Measurements from ENCODE around the gene OPCML. TPM values are rescaled to one million over a fixed set of nuclear protein-coding genes. Genes with fewer than 3 reads are reported as not detected.

Gene OPCML
- total and polyA plus RNA-seq, 2 of the 13 experiments (the other 11 are each of a cell fraction or from before 2014, with no cell fraction given) = not detected

- no CpG with 5 or more reads among the region's 3 CpGs for WGBS (ENCODE audit: low lambda C conversion rate)
- Histone ChIP-seq H3K9me3 (ENCODE audit: low read length) (no peaks in the 10 kb centered on the region), H3K27me3 (ENCODE audit: control insufficient read depth in 1 of 2, insufficient read depth in 2 of 2, low read length in 2 of 2) (peaks cover 0 to 18% of the 10 kb centered on the region in 2 experiments; a peak in 3 of 5 replicates), H3K4me3 (replicated peaks in 1 of 3; ENCODE audit: insufficient read depth in 1 of 3, low read depth in 2 of 3, low read length in 3 of 3) (no peak overlapping the region), H3K27ac (ENCODE audit: extremely low read length, insufficient read depth, low read length) (no peak overlapping the region), H2AFZ (ENCODE audit: low read length) (no peak overlapping the region), H3K9ac (ENCODE audit: insufficient read depth, low read depth, low read length) (no peak overlapping the region), H3K4me1 (ENCODE audit: insufficient read depth, low read length) (no peaks in the 10 kb centered on the region), H3K4me2 (ENCODE audit: low read depth, low read length) (no peak overlapping the region), H3K79me2 (ENCODE audit: insufficient read depth, low read length) (no peaks in the 10 kb centered on the region), H3K36me3 (replicated peaks in 1 of 2; ENCODE audit: control insufficient read depth in 1 of 2, insufficient read depth in 2 of 2, low read length in 2 of 2) (no peaks in the 10 kb centered on the region), H4K20me1 (ENCODE audit: insufficient read depth, low read length) (no peaks in the 10 kb centered on the region)
- in situ Hi-C loops (cut with HindIII; ENCODE audit: extremely low pct_ligation_motif_present, low pct_unique_long_range_greater_than_20kb) (no loop called here), intact Hi-C loops (cut with micrococcal nuclease; ENCODE audit: unreplicated experiment) (no loop called here)
- BruUV-seq (replicated peaks) = no TSS peak
- ATAC-seq (no peak), FAIRE-seq (no peak), DNase-seq (ENCODE audit: low spot score) (no peak)
- TF ChIP-seq SOX5 (CRISPR knock-in tag; IDR thresholded peaks at IDR 0.05; ENCODE audit: borderline replicate concordance) = no peak
- TF ChIP-seq MYC (CRISPR knock-in tag; IDR thresholded peaks at IDR 0.05; ENCODE audit: borderline replicate concordance) = no peak
- TF ChIP-seq PREB (CRISPR knock-in tag; IDR thresholded peaks at IDR 0.05) = no peak
- no peak for TF ChIP-seq ZNF772 (CRISPR knock-in tag; IDR thresholded peaks at IDR 0.05)
- TF ChIP-seq DNMT1 (CRISPR knock-in tag; IDR thresholded peaks at IDR 0.05) = no peak
- no peak for TF ChIP-seq TOE1 (CRISPR knock-in tag; IDR thresholded peaks at IDR 0.05)
- ChIA-PET POLR2A (no interaction called here), CTCF (ENCODE audit: low intra/inter-chr PET ratio, low total read pairs) (no interaction called here)
Observed at GRCh38 chr11:133526790-133527189, 5.5 kb downstream of the OPCML start.

- Histone ChIP-seq H4K20me1 (ENCODE audit: insufficient read depth, low read length) (no peaks in the 10 kb centered on the region), H3K27me3 (ENCODE audit: control insufficient read depth in 1 of 2, insufficient read depth in 2 of 2, low read length in 2 of 2) (peaks cover 0 to 11% of the 10 kb centered on the region in 2 experiments; a peak in 2 of 5 replicates), H3K4me2 (ENCODE audit: low read depth, low read length) (no peak overlapping the region), H3K79me2 (ENCODE audit: insufficient read depth, low read length) (no peaks in the 10 kb centered on the region), H2AFZ (ENCODE audit: low read length) (no peak overlapping the region), H3K4me3 (replicated peaks in 1 of 3; ENCODE audit: insufficient read depth in 1 of 3, low read depth in 2 of 3, low read length in 3 of 3) (no peak overlapping the region), H3K36me3 (replicated peaks in 1 of 2; ENCODE audit: control insufficient read depth in 1 of 2, insufficient read depth in 2 of 2, low read length in 2 of 2) (no peaks in the 10 kb centered on the region), H3K9me3 (ENCODE audit: low read length) (no peaks in the 10 kb centered on the region), H3K9ac (ENCODE audit: insufficient read depth, low read depth, low read length) (no peak overlapping the region), H3K27ac (ENCODE audit: extremely low read length, insufficient read depth, low read length) (no peak overlapping the region), H3K4me1 (ENCODE audit: insufficient read depth, low read length) (peaks cover 4% of the 10 kb centered on the region)
- in situ Hi-C loops (cut with HindIII; ENCODE audit: extremely low pct_ligation_motif_present, low pct_unique_long_range_greater_than_20kb) = no loop called here
- ATAC-seq = no peak
- BruUV-seq (replicated peaks) = no TSS peak
- intact Hi-C loops (cut with micrococcal nuclease; ENCODE audit: unreplicated experiment) = no loop called here
- no peak for FAIRE-seq
- 0% methylated on average over 5 of the region's 7 CpGs for WGBS (ENCODE audit: low lambda C conversion rate)
- ChIA-PET CTCF (ENCODE audit: low intra/inter-chr PET ratio, low total read pairs) (no interaction called here), POLR2A (no interaction called here)
- no peak for DNase-seq (ENCODE audit: low spot score)
- TF ChIP-seq, protein P1, sequence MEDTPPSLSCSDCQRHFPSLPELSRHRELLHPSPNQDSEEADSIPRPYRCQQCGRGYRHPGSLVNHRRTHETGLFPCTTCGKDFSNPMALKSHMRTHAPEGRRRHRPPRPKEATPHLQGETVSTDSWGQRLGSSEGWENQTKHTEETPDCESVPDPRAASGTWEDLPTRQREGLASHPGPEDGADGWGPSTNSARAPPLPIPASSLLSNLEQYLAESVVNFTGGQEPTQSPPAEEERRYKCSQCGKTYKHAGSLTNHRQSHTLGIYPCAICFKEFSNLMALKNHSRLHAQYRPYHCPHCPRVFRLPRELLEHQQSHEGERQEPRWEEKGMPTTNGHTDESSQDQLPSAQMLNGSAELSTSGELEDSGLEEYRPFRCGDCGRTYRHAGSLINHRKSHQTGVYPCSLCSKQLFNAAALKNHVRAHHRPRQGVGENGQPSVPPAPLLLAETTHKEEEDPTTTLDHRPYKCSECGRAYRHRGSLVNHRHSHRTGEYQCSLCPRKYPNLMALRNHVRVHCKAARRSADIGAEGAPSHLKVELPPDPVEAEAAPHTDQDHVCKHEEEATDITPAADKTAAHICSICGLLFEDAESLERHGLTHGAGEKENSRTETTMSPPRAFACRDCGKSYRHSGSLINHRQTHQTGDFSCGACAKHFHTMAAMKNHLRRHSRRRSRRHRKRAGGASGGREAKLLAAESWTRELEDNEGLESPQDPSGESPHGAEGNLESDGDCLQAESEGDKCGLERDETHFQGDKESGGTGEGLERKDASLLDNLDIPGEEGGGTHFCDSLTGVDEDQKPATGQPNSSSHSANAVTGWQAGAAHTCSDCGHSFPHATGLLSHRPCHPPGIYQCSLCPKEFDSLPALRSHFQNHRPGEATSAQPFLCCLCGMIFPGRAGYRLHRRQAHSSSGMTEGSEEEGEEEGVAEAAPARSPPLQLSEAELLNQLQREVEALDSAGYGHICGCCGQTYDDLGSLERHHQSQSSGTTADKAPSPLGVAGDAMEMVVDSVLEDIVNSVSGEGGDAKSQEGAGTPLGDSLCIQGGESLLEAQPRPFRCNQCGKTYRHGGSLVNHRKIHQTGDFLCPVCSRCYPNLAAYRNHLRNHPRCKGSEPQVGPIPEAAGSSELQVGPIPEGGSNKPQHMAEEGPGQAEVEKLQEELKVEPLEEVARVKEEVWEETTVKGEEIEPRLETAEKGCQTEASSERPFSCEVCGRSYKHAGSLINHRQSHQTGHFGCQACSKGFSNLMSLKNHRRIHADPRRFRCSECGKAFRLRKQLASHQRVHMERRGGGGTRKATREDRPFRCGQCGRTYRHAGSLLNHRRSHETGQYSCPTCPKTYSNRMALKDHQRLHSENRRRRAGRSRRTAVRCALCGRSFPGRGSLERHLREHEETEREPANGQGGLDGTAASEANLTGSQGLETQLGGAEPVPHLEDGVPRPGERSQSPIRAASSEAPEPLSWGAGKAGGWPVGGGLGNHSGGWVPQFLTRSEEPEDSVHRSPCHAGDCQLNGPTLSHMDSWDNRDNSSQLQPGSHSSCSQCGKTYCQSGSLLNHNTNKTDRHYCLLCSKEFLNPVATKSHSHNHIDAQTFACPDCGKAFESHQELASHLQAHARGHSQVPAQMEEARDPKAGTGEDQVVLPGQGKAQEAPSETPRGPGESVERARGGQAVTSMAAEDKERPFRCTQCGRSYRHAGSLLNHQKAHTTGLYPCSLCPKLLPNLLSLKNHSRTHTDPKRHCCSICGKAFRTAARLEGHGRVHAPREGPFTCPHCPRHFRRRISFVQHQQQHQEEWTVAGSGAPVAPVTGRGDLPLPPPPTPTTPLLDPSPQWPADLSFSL (CRISPR knock-in tag; IDR thresholded peaks at IDR 0.05) = no peak
- TF ChIP-seq HNF1B (CRISPR knock-in tag; IDR thresholded peaks at IDR 0.05) = no peak
- TF ChIP-seq ZNF784 (CRISPR knock-in tag; IDR thresholded peaks at IDR 0.05; ENCODE audit: borderline replicate concordance) = no peak
Observed at GRCh38 chr11:133525976-133526375, 6.3 kb downstream of the OPCML start.

Data from HepG2 (cell line).